Natural killer cell (primary cell): ENCODE measurements around the gene EEF2K. TPM values are rescaled to one million over a fixed set of nuclear protein-coding genes. Genes with fewer than 3 reads are reported as not detected.
A peak's percentile ranks its signal among the peaks of the same experiment; 100 is the strongest.

ENCODE experiments used
- ATAC-seq, 3 donors: fragments of 150-1000 bp in 2 of 3; fragments of 200-7000 bp in 1 of 3; cut with Tn5 transposase; 1 replicate in 1 of 3; 2 replicates in 2 of 3; pipeline ENCODE4 v1.10.0; 2021; ENCODE audit warnings: mild to moderate bottlenecking in 2 of 3, moderate library complexity in 2 of 3
- DNase-seq, 2 donors: peaks; one replicate each; pipeline versions ENCODE4 v3.0.0 to v3.0.0-alpha.2; 2013 to 2021; ENCODE audit warnings: mixed read lengths in 1 of 2
- H3K27ac ChIP-seq: one replicate; pipeline ENCODE4 v1.5.1; 2013; ENCODE audit warnings: mild to moderate bottlenecking, low read length
- H3K27me3 ChIP-seq: one replicate; pipeline ENCODE4 v1.6.1; 2013; ENCODE audit warnings: low read length; ENCODE audit not compliant: control insufficient read depth, insufficient read depth
- H3K36me3 ChIP-seq: one replicate; pipeline ENCODE4 v1.6.1; 2013; ENCODE audit warnings: low read length; ENCODE audit not compliant: control insufficient read depth, insufficient read depth
- H3K4me1 ChIP-seq: one replicate; pipeline ENCODE4 v1.6.1; 2013; ENCODE audit warnings: low read length; ENCODE audit not compliant: control insufficient read depth, insufficient read depth
- H3K4me3 ChIP-seq: one replicate; pipeline ENCODE4 v1.5.1; 2013; ENCODE audit warnings: low read length
- H3K9me3 ChIP-seq: one replicate; pipeline ENCODE4 v1.6.1; 2013; ENCODE audit warnings: low read length; ENCODE audit not compliant: control insufficient read depth, insufficient read depth
- H3K27ac Mint-ChIP-seq, 2 donors: one replicate each; pipeline ENCODE4 v1.8.0; 2022; ENCODE audit warnings: mild to moderate bottlenecking in 2 of 2, mixed read lengths in 2 of 2, moderate library complexity in 1 of 2
- H3K27me3 Mint-ChIP-seq, 2 donors: one replicate each; pipeline ENCODE4 v1.8.0; 2022; ENCODE audit warnings: low read depth in 2 of 2, mixed read lengths in 2 of 2
- H3K36me3 Mint-ChIP-seq: one replicate; pipeline ENCODE4 v1.8.0; 2022; ENCODE audit warnings: mixed read lengths
- H3K4me1 Mint-ChIP-seq, 2 donors: one replicate each; pipeline ENCODE4 v1.8.0; 2022; ENCODE audit warnings: mixed read lengths in 2 of 2
- H3K4me3 Mint-ChIP-seq: one replicate; pipeline ENCODE4 v1.8.0; 2022; ENCODE audit warnings: mild to moderate bottlenecking, moderate library complexity, mixed read lengths
- H3K9me3 Mint-ChIP-seq, 2 donors: one replicate each; pipeline ENCODE4 v1.8.0; 2022; ENCODE audit warnings: mixed read lengths in 2 of 2
- CTCF ChIP-seq: fragments of 200-600 bp; IDR thresholded peaks from one replicate; pipeline ENCODE4 v1.8.0; 2022; ENCODE audit warnings: antibody characterized with exemption
- WGBS: methylation state at CpG from one replicate; pipeline ENCODE4 v1.1.7; 2013; ENCODE audit warnings: missing lambda C conversion rate; ENCODE audit not compliant: insufficient coverage; 5-methylcytosine and 5-hydroxymethylcytosine counted together
- intact Hi-C: fragments of 100-400 bp; cut with micrococcal nuclease; formaldehyde crosslinking; loops from one replicate; pipeline ENCODE4 v1.14.2; 2022
- total RNA-seq, 4 donors: library from RNA; stranded (reverse); fragments of 120-200 nt in 1 of 4; gene quantifications; one replicate each; pipeline versions ENCODE4 v1.2.3 to v1.2.4, GENCODE V29; 2013 to 2022

EEF2K gene
- total RNA-seq, 3 donors from 2014 or later (not counting 1 experiment from before 2014, with no cell fraction given): 12.6 to 33.5 (median 22.9) TPM

- Histone ChIP-seq H3K27ac (peak overlapping the region; percentile 99), H3K27me3 (no peaks in the 10 kb centered on the region), H3K9me3 (no peaks in the 10 kb centered on the region), H3K4me1 (peaks cover 56% of the 10 kb centered on the region), H3K36me3 (no peaks in the 10 kb centered on the region), H3K4me3 (peak overlapping the region; percentile 55)
- no peak for TF ChIP-seq CTCF
- DNase-seq: peak; percentile 73 to 97
- peak overlapping the region; percentile 91 to 98 for H3K27ac Mint-ChIP-seq
- no peaks in the 10 kb centered on the region for H3K27me3 Mint-ChIP-seq
- WGBS: under 1% methylated on average over 72 of the region's 72 CpGs
- H3K36me3 Mint-ChIP-seq: no peaks in the 10 kb centered on the region
- H3K4me1 Mint-ChIP-seq: peaks cover 58 to 68% of the 10 kb centered on the region in 2 donors
- peak overlapping the region; percentile 94 for H3K4me3 Mint-ChIP-seq
- intact Hi-C loops: loop anchor here (1.0 to 5.0 kb wide), 4 partner anchors 17 to 593 kb away; partner anchors contain the start of genes EEF2K, METTL9 and POLR3E
- ATAC-seq: peak; percentile 1 to 3 (median 2)
- peaks cover 0 to 3% of the 10 kb centered on the region in 2 donors for H3K9me3 Mint-ChIP-seq
Observed at GRCh38 chr16:22190081-22190775, 15.8 kb upstream of the EEF2K start.

GRCh38 chr16:22190776-22191531, 15.1 kb upstream of the EEF2K start:
- H3K36me3 Mint-ChIP-seq: no peaks in the 10 kb centered on the region
- WGBS: 0% methylated on average over 43 of the region's 43 CpGs
- intact Hi-C loops: loop anchor here (1.0 to 5.0 kb wide), 4 partner anchors 16 to 594 kb away; partner anchors contain the start of genes EEF2K, METTL9 and POLR3E

GRCh38 chr16:22191532-22192260, 14.4 kb upstream of the EEF2K start:
- peak overlapping the region; percentile 91 to 98 for H3K27ac Mint-ChIP-seq
- Histone ChIP-seq H3K4me3 (peak overlapping the region; percentile 43), H3K9me3 (no peaks in the 10 kb centered on the region), H3K4me1 (peaks cover 69% of the 10 kb centered on the region), H3K27ac (peak overlapping the region; percentile 99), H3K27me3 (no peaks in the 10 kb centered on the region), H3K36me3 (no peaks in the 10 kb centered on the region)
- DNase-seq (peak; percentile 32 to 78), ATAC-seq (no peak)
- intact Hi-C loops: loop anchor here (2.0 to 5.0 kb wide), 3 partner anchors 15 to 594 kb away; partner anchors contain the start of genes EEF2K and METTL9
- H3K4me3 Mint-ChIP-seq: peak overlapping the region; percentile 94
- no peaks in the 10 kb centered on the region for H3K36me3 Mint-ChIP-seq
- peaks cover 0 to 3% of the 10 kb centered on the region in 2 donors for H3K9me3 Mint-ChIP-seq
- no peak for TF ChIP-seq CTCF
- peaks cover 64 to 79% of the 10 kb centered on the region in 2 donors for H3K4me1 Mint-ChIP-seq
- 3% methylated on average over 6 of the region's 9 CpGs for WGBS
- no peaks in the 10 kb centered on the region for H3K27me3 Mint-ChIP-seq

More at GRCh38 chr16:22190776-22191531, 15.1 kb upstream of the EEF2K start:
- peak overlapping the region; percentile 43 for H3K4me3 ChIP-seq
- no peaks in the 10 kb centered on the region for H3K9me3 ChIP-seq
- no peaks in the 10 kb centered on the region for H3K27me3 ChIP-seq
- no peaks in the 10 kb centered on the region for H3K27me3 Mint-ChIP-seq
- no peak for TF ChIP-seq CTCF
- ATAC-seq (peak; percentile 65 to 88 (median 69)), DNase-seq (peak; percentile 99 to 100)
- H3K9me3 Mint-ChIP-seq: peaks cover 0 to 3% of the 10 kb centered on the region in 2 donors
- H3K36me3 ChIP-seq: no peaks in the 10 kb centered on the region
- H3K27ac Mint-ChIP-seq: peak overlapping the region; percentile 91 to 98
- peaks cover 63% of the 10 kb centered on the region for H3K4me1 ChIP-seq
- peak overlapping the region; percentile 99 for H3K27ac ChIP-seq
- H3K4me1 Mint-ChIP-seq: peaks cover 64 to 75% of the 10 kb centered on the region in 2 donors
- peak overlapping the region; percentile 94 for H3K4me3 Mint-ChIP-seq
